ENCODE measurements around the gene ARHGEF19. TPM values are rescaled to one million over a fixed set of nuclear protein-coding genes. Genes with fewer than 3 reads are reported as not detected.

The ARHGEF19 gene
- total RNA-seq, 1 experiment from 2014 or later: 21.1 TPM

DNA sequence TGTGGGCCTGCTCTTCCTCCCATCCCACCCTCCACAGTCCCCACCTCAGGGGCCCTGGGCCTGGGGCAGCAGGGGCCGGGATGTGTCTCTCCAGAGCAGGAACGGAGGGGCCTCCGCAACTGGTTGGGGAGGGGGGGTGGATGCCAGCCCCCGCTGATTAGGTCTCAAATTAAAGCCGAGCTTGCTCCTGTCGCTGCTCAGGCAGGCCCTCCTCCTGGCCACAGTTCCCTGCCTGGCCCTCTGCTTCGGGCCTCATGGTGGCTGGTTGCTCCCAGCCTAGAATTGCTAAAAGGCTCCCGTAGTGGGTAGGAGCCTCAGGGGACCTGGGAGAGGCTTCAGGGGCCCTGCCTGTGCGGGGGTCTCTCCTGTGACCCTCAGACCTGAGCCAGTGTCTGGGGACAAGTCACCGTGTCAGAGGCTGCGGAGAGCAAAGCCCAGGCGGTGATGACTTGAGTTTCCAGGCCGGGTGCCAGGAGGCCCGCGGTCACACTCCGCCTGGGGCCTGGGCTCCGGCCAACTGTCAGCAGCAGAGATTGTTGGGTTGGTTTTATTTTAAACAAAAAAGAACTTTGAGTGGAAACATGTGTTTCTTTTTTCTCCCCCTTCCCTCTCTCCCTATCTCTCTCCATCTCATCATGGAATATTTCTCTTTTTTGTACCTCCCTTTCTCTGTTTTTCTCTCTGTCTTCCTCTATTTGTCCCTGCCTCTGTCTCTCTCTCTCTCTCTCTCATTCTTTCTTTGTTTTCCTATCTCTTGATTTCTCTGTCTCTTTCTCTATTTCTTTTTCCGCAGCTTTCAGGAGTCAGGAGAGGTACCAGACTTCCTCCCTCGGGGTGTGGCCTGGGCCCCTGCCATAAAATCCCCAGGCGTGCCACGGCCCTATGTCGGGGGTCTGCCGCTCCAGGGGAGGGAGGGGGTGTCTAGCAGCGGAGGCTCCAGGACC, 36.6 kb downstream of the ARHGEF19 start:
- Histone ChIP-seq H3T11ph (ENCODE audit: low read length) (no peak overlapping the region), H3K79me1 (ENCODE audit: insufficient read depth, low read depth, low read length, poor library complexity, severe bottlenecking) (no peaks in the 10 kb centered on the region), H2BK20ac (ENCODE audit: low read depth, low read length, poor library complexity, severe bottlenecking) (no peak overlapping the region), H4K91ac (ENCODE audit: insufficient read length, low read depth, low read length) (no peak overlapping the region), H3K79me2 (ENCODE audit: insufficient read depth, low read length) (no peaks in the 10 kb centered on the region), H3K27ac (ENCODE audit: insufficient read length, low read depth, low read length) (no peak overlapping the region), H3K4me1 (ENCODE audit: insufficient read depth, low read length) (no peaks in the 10 kb centered on the region), H2AK5ac (ENCODE audit: insufficient read length, low read length) (no peak overlapping the region), H4K20me1 (ENCODE audit: control insufficient read depth, insufficient read depth, insufficient read length) (no peaks in the 10 kb centered on the region), H2BK120ac (ENCODE audit: low read depth, low read length, poor library complexity, severe bottlenecking) (no peak overlapping the region), H3K9me3 (ENCODE audit: control insufficient read depth, low read depth, low read length) (no peaks in the 10 kb centered on the region), H4K5ac (ENCODE audit: insufficient read length, low read depth, low read length) (no peak overlapping the region), H2BK15ac (ENCODE audit: low read depth, low read length) (no peak overlapping the region), H3K23ac (ENCODE audit: insufficient read length, low read depth, low read length) (no peak overlapping the region), H2AFZ (ENCODE audit: low read length) (no peak overlapping the region), H2BK5ac (ENCODE audit: insufficient read length, low read length) (no peak overlapping the region), H3K23me2 (ENCODE audit: insufficient read length, low read depth, low read length, poor library complexity, severe bottlenecking) (no peaks in the 10 kb centered on the region), H4K8ac (replicated peaks; ENCODE audit: insufficient read length, low read depth, low read length) (no peak overlapping the region), H3K14ac (ENCODE audit: insufficient read depth, low read length) (peak overlapping the region; percentile 55; the same call in 1 of the 2 replicates), H3K9ac (ENCODE audit: extremely low read depth, insufficient read length, low read length) (no peak overlapping the region), H3K4me2 (ENCODE audit: insufficient read depth, insufficient read length, low read length) (no peak overlapping the region), H3K18ac (ENCODE audit: insufficient read length, low read depth, low read length) (no peak overlapping the region), H3K27me3 (ENCODE audit: insufficient read depth, low read length) (no peaks in the 10 kb centered on the region), H2BK12ac (ENCODE audit: insufficient read length, low read depth, low read length) (no peak overlapping the region), H3K56ac (ENCODE audit: insufficient read length, low read depth, low read length) (no peak overlapping the region), H3K4ac (ENCODE audit: low read depth, low read length) (no peak overlapping the region)
- no peak overlapping the region; a peak in 1 of 5 replicates for H3K4me3 Mint-ChIP-seq
- H3K36me3 Mint-ChIP-seq (ENCODE audit: insufficient read depth in 1 of 3, low read depth in 3 of 3): no peaks in the 10 kb centered on the region
- peaks cover 1% of the 10 kb centered on the region; the same call in 1 of the 2 replicates for H3K27me3 Mint-ChIP-seq (ENCODE audit: low read depth)
- no peak overlapping the region; a peak in 1 of 7 replicates for H3K27ac Mint-ChIP-seq
- no CpG with 5 or more reads among the region's 24 CpGs for WGBS (ENCODE audit: extremely low coverage, insufficient read length, low lambda C conversion rate)
- DNase-seq: no peak
- TF ChIP-seq, protein P1, sequence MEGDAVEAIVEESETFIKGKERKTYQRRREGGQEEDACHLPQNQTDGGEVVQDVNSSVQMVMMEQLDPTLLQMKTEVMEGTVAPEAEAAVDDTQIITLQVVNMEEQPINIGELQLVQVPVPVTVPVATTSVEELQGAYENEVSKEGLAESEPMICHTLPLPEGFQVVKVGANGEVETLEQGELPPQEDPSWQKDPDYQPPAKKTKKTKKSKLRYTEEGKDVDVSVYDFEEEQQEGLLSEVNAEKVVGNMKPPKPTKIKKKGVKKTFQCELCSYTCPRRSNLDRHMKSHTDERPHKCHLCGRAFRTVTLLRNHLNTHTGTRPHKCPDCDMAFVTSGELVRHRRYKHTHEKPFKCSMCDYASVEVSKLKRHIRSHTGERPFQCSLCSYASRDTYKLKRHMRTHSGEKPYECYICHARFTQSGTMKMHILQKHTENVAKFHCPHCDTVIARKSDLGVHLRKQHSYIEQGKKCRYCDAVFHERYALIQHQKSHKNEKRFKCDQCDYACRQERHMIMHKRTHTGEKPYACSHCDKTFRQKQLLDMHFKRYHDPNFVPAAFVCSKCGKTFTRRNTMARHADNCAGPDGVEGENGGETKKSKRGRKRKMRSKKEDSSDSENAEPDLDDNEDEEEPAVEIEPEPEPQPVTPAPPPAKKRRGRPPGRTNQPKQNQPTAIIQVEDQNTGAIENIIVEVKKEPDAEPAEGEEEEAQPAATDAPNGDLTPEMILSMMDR (conservative IDR thresholded peaks at IDR 0.05): no peak
- no peaks in the 10 kb centered on the region for H3K9me3 Mint-ChIP-seq
- peaks cover 7 to 25% of the 10 kb centered on the region in 2 experiments; a peak in 3 of 4 replicates for H3K4me1 Mint-ChIP-seq
